HT-29 (cell line): ENCODE measurements around the gene DCLK1. TPM values are rescaled to one million over a fixed set of nuclear protein-coding genes. Genes with fewer than 3 reads are reported as not detected.

Source experiments
- DNase-seq: peaks from one replicate; pipeline ENCODE4 v3.0.0-alpha.2; 2015; ENCODE audit warnings: low spot score
- total RNA-seq: library from RNA; depleted of rRNA; stranded (reverse); fragments of >200 nt; shearing (Covaris generic); gene quantifications from 2 replicates; pipeline ENCODE4 v1.2.3, GENCODE V29; 2014; rRNA removed

The DCLK1 gene
- total RNA-seq = not detected in 2 replicates

DNA sequence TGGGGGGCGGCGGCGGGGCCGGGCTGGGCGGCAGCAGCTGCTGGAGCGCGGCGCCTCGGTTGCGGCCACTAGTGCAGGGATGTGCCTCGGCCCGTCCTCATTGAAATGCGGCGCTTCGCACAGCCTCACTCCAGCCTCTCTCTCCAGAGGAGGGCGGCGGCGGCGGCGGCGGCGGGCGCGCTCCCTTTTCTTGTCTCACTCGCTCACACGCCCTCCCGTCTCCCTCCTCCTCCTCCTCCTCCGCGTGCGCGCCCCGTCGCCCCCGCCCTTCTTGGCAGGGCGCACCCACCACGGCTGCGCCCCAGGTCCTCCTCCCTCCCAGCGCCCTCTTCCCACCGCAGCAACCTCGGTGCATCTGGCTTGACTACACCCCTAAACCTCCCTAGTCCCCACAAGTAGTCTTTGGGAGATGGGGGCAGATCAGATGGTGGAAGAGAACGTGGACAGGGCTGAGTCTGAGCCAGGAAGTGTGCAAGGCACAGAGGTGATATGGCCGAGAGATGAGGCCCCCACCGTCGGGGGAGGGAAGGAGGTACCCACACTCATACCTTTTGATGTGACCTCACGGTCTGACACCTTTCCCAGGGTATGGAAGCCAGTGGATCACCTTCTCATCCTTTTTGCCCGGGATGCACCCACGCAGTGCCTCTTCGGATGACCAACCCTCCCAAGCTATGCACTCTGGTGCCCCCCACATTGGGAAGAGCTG is at the start of gene DCLK1:
DCLK1 (minus strand) TSS at position 161 of the 709 bp plus-strand sequence.
- DNase-seq = no peak

GRCh38 chr13:36175621-36176020 is 44.4 kb upstream of the DCLK1 start:
- DNase-seq = no peak

DNA sequence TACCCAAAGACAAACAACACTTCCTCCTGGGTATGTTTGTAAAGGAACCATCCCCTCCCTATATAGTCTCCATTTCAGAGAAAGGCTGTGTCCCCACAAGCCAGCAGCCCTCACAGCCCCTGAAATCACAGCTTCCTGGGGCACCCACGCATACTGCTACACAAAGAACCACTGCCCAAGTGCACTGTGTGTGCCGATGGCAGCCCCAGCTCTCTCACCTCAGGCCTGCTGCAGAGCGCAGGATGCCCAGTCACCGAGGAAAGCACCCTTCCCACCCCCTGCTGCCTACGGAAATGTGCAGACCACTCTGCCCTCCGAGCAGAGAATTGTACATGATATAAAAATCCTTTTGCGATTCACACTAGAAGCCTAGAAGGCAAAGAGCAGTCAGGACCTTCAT is 43.7 kb upstream of the DCLK1 start:
- DNase-seq = no peak

- no peak for DNase-seq
Observed at GRCh38 chr13:36173571-36174322, 42.6 kb upstream of the DCLK1 start.

DNA sequence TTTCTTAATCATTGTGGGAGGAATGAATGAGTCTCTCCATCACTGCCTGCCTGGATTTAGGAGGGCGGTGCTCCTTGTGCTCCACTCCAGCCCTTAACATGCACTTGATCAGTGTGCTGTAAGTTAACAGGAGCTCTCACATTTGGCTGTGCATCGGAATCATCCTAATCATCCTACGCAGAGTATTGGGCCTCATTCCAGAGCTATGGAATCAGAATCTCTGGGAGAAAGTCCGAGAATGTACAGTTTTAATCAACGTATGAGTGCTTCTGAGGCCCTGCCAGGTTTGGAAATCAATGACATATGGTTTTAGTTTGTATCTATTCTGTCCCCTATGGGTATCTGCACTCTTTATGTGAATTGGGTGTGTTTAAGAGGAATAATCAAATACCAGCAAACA is 34.9 kb upstream of the DCLK1 start:
- DNase-seq = no peak

DNA sequence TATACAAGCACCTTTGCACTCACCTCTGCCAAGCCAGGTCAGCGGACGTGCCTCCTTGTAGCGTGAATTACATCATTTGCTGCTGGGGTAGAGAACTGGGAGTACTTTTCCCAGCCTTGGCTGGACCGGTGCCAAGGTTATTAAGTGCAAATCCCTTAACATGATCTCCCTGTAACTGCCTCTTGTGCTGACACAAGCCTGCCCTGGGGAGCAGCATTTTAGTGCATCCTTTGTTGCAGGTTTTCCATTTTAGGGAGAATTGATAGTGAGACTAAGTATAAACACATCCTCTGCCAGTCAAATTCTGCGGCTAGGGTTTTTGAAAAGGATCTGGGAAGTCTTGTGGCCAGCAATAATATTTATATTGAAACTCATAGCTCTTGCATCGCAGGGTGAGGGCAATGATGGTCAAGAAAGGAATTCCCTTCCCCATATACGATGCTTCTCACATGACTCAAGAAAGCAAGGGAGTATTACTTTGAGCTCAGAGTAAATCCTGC is 32.7 kb upstream of the DCLK1 start:
- peak; percentile 32 for DNase-seq

- no peak for DNase-seq
Observed at GRCh38 chr13:36163286-36163685, 32.1 kb upstream of the DCLK1 start.

DNA sequence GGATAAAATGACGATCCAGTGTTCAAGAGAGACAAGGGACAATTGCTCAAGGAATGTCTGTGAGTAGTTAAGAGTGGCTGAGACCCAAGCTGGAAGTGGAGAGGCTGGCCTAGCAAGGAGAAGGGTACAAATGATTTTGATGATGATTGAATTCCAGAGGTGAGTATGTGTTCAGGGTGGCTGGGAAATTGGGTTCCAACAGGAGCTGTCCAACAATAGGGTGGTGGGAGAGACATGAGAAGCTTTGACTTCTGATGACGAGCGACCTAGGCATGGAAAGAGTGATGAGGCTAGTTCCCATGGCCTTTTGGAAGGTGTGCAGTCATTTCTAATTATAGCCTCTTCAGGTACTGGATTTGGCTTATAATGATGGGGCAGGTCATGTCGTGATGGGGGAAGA is 29.1 kb upstream of the DCLK1 start:
- DNase-seq = no peak

GRCh38 chr13:36158611-36159010 is 27.4 kb upstream of the DCLK1 start:
- no peak for DNase-seq

DNA sequence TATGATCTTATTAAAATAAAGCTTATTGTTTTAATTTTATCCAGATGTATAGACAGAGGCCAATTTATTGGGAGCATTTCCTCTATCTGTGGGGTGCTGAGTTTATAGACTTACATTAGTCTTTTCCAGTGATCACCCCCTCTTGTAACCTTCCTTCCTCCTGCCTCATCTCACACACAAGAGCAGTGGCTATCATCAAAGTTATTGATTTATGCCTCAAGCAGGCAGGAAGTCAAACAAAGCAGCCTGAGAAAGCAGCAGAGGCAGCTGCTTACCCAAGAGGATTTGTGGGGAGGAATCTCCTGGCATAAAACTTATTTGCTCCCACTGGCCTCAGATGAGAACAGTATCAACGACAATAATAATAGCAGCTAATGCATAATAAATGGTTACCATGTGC is 26.3 kb upstream of the DCLK1 start:
- no peak for DNase-seq

DNA sequence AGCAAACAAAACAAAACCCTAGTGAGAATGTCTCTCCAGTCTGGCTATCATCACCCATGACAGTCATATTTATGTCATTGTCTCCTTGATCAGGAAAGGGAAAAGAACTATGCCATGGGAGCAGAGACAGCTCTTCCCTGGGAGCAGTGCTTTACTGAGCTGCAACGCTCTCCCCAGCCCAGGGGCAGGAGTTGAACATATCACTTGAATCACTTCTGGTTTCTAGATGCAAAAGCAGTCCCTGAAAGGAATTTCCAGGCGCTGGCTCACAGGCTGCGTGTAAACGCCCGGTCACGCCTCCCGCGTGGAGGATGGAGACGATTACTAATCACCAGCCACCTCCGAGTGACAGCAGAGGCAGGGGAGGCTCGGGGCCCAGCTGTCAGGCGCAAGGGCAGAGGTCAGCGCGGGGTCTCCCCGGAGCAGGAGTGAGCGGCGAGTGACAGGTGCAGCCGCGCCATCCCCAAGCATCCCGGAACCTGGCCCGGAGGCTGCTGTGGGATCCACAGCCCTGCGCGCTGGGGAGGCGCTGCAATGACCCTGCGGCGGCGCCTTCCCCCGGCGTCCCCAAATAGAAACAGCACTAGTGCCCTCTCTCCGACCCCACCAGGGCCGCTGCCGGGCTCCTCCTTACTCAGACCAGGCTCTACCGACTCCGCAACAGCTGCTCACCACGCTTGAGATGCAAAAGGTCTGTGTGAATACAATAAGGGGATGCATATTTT is 23.5 kb upstream of the DCLK1 start:
- no peak for DNase-seq

DNA sequence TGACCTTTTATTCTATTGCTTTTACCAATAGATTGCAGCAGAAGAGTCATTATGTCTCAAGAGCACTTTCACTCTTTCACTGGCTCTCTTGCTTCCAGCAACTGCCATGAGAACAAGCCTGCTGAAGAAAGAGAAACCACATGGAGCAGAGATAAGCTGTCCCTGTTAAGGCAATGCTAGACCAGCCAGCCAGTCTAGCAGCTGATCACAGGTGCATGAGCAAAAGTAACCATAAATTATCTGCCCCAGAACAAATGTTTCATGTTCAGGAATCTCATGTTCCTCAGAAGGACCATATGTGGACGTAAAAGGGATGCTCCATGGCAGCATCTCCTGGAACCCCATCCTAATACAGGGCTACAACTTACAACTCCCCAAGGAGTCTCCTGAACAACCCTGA is 20.4 kb upstream of the DCLK1 start:
- no peak for DNase-seq

DNA sequence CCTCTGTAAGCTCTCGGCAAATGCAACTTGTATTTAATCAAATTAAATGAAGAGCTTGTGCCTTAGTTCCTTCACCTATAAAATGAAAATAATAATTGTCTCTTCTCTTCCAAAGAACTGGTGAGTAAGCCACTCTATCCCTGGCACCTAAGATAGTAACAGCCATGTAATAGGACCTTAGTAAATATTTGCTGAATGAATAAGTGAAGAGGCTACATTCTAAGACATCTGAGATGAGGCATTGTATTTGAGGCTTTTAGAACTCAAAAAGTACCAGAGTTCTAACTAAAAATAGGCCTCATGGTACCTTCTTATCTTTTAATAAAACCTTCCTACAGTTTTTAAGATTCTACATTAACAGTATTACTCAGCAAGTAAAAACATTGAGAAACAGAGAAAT is 17.3 kb upstream of the DCLK1 start:
- no peak for DNase-seq

DNA sequence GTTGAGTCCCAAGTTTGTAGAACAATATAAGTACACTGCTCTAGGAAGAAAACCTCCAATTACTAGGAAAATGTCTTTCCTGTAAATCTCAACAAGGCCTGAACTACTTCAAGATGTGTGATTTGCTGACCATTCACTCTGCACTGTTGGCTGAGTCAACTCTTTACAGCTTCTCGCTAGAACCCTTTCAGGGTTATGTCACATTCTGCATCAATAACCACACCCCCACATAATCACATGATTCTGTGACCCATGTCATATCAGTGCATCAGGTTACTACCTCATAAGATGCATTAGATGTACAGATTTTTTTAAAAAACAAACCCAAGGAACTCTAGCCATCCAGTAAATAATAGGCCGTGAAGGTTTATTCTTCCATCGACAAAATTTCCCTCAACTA is 16.1 kb upstream of the DCLK1 start:
- DNase-seq = no peak

GRCh38 chr13:36146511-36147269 is 15.5 kb upstream of the DCLK1 start:
- DNase-seq = no peak

DNA sequence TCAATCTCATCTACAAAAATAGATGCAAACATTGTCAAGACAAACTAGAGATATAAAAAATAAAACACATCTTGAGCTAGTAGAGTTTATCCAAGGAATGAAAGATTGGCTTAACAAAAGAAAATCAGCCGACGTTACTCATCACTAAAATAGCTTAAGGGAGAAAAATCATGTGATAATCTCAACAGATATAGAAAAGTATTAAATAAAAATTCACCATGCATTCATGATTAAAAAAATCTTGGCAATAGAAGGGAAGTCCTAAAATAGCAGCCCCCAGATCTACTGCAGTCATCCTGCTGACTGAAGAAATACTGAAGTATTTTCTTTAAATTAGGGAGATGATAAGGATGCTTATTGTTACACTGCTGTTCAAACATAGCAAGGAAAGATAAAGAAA is 12.6 kb upstream of the DCLK1 start:
- no peak for DNase-seq

GRCh38 chr13:36142735-36143134 is 11.6 kb upstream of the DCLK1 start:
- DNase-seq = no peak

DNA sequence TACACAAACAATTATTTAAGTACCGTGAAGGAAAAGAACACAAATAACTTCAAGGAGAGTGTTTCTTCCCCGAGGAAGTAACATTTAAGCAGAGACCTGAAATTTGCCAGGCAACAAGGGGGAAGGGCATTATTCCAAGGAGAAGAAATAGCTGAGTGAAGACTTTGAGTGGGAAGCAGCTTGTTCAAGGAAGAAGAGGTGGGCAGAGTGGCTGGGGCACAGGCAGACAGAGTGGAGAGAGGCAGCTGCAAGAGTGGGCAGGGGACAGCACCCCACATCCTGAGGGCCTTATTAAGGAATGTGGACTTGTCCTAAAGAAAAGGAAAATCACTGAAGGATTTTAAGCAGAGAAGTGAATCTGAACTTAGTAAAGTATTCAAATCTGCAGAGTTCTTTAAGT is 4.7 kb upstream of the DCLK1 start:
- no peak for DNase-seq

- no peak for DNase-seq
Observed at GRCh38 chr13:36134632-36135031, 3.5 kb upstream of the DCLK1 start.

GRCh38 chr13:36133950-36134626 is 2.9 kb upstream of the DCLK1 start:
- peak; percentile 12 for DNase-seq

DNA sequence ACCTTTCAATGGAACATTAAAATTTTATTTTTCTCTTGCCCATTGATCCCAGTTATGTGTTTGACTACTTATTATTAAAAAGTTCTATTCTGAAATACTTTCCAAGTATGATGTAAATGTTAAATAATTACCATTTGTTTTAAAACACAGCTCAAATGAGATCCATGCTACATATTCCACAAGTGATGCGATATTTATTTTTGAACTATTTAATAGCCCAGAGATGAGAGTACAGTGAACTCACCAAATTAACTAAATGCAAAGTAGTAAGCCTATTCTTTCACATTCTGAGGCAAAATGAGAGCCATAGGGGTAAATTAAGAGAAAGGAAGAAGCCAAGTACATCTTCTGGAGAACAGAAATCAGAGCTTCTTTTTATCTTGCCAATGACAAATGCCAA is 1.2 kb upstream of the DCLK1 start:
- DNase-seq = no peak
